ENCODE measurements around the gene RHOD.

RHOD gene

DNA sequence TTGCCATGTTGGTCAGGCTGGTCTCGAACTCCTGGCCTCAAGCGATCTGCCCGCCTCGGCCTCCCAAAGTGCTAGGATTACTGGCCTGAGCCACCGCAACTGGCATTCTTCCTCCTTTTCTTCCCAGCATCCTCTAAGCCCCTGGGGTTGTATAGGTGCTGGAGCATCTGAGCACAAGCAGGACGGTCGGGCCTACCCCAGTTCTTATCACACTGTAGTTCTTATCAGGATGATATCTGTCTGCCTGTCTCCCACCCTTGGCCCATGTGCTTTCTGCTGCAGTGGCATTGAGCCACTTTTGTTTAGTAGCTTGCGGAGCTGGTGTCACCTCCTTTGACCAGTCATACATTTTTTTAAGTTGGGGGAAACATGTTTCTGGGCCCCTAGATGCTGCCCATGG is 1.9 kb downstream of the RHOD start:
- Histone ChIP-seq H3K9me3 (ENCODE audit: control insufficient read depth, low read length) (no peaks in the 10 kb centered on the region), H3K4me3 (ENCODE audit: insufficient read depth, low read depth, low read length) (no peak overlapping the region), H3K4me1 (ENCODE audit: control insufficient read depth, insufficient read depth, low read length) (no peaks in the 10 kb centered on the region), H3K36me3 (ENCODE audit: control insufficient read depth, insufficient read depth, low read length) (no peaks in the 10 kb centered on the region), H3K27ac (ENCODE audit: insufficient read depth, low read depth, low read length, poor library complexity, severe bottlenecking) (no peak overlapping the region), H3K27me3 (ENCODE audit: control insufficient read depth, insufficient read depth, low read length, poor library complexity, severe bottlenecking) (peaks cover 27% of the 10 kb centered on the region)
- WGBS, 2 experiments = 87 to 91% methylated on average over 8 of the region's 8 CpGs

DNA sequence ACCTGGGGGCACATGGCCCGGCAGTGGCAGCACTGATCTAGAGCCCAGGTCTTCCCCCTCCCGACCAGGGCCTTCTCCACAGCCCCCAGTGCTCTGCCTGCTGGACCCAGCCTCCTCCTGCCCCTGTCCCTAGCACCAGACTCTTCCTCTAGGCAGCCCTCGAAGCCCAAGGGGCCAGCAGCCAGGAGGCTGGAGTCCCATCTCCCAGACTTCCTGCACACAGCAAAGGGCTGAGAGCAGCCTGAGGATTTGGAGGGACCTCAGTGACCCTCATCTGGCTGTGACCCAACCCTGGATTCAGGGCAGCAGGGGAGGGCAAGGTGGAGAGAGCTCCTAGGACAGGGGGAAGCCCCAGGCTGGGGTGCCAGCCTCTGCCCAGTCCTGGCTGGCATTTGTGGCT is 3.0 kb downstream of the RHOD start:
- Histone ChIP-seq H3K27me3 (ENCODE audit: control insufficient read depth, insufficient read depth, low read length, poor library complexity, severe bottlenecking) (peaks cover 27% of the 10 kb centered on the region), H3K4me3 (ENCODE audit: insufficient read depth, low read depth, low read length) (no peak overlapping the region), H3K9me3 (ENCODE audit: control insufficient read depth, low read length) (no peaks in the 10 kb centered on the region), H3K36me3 (ENCODE audit: control insufficient read depth, insufficient read depth, low read length) (no peaks in the 10 kb centered on the region), H3K4me1 (ENCODE audit: control insufficient read depth, insufficient read depth, low read length) (no peaks in the 10 kb centered on the region), H3K27ac (ENCODE audit: insufficient read depth, low read depth, low read length, poor library complexity, severe bottlenecking) (no peak overlapping the region)
- 87 to 92% methylated on average over 3 of the region's 3 CpGs for WGBS, 2 experiments

DNA sequence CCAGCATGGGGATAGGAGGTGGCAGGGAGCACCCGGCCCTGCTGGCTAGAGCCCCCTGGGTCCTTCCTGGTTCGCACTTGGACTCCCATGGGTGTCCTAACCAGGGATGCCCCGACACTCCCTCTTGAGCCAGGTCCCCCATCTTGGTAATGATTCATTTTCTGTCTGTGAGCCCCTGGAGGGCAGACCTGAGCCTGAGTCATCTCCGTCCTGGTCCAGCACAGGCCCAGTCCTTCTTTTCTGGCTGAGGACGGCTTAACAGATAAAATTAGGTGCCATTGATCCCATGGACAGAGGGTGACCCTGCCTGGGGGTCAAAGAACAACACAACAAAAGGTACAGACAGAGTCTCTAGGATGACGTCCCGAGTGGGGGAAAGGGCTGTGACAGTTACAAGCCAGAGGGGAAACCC is 3.5 kb downstream of the RHOD start:
- H3K36me3 ChIP-seq (ENCODE audit: control insufficient read depth, insufficient read depth, low read length) = no peaks in the 10 kb centered on the region
- H3K27me3 ChIP-seq (ENCODE audit: control insufficient read depth, insufficient read depth, low read length, poor library complexity, severe bottlenecking) = peaks cover 27% of the 10 kb centered on the region
- H3K4me1 ChIP-seq (ENCODE audit: control insufficient read depth, insufficient read depth, low read length) = no peaks in the 10 kb centered on the region
- WGBS, 2 experiments = 87 to 89% methylated on average over 7 of the region's 7 CpGs
- H3K27ac ChIP-seq (ENCODE audit: insufficient read depth, low read depth, low read length, poor library complexity, severe bottlenecking) = no peak overlapping the region
- no peaks in the 10 kb centered on the region for H3K9me3 ChIP-seq (ENCODE audit: control insufficient read depth, low read length)
- H3K4me3 ChIP-seq (ENCODE audit: insufficient read depth, low read depth, low read length) = no peak overlapping the region

DNA sequence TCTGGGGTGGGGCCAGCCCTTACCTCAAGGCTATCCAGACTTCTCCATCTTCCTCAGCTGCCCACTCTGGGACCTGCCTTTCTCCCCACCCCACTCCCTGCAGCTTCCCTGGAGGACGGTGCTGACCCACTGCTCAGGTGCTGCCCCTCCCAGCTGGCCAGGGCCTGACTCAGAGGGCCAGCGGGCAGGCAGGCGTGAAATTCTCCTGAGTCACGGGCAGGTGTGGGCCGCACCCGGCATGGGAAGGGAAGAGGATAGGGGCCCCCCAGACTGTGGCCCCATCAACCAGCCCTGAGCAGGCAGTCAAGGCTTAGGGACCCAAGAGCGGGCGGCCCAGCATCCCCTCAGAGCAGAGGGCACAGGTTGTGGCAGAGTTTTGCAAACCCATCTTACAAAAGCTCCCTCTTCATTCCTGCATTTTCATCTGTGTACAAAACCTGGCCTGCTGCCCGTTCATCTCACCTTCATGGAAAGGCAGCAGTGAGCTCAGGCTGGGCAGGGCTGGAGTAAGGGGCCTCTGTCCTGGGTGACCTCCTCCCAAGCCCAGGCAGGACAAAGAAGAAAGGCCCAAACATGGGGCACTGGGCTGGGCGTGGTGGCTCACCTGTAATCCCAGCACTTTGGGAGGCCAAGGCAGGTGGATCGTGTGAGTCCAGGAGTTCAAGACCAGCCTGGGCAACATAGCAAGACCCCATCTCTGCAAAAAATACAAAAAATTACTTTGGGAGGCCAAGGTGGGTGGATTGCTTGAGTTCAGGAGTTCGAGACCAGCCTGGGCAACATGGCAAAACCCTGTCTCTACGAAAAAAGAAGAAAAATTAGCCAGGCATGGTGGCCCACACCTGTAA is 6.1 kb downstream of the RHOD start:
- H3K27ac ChIP-seq (ENCODE audit: insufficient read depth, low read depth, low read length, poor library complexity, severe bottlenecking) = no peak overlapping the region
- no peaks in the 10 kb centered on the region for H3K4me1 ChIP-seq (ENCODE audit: control insufficient read depth, insufficient read depth, low read length)
- 91% methylated on average over 13 of the region's 13 CpGs for WGBS, 2 experiments
- H3K27me3 ChIP-seq (ENCODE audit: control insufficient read depth, insufficient read depth, low read length, poor library complexity, severe bottlenecking) = peaks cover under 1% of the 10 kb centered on the region
- no peaks in the 10 kb centered on the region for H3K36me3 ChIP-seq (ENCODE audit: control insufficient read depth, insufficient read depth, low read length)
- H3K9me3 ChIP-seq (ENCODE audit: control insufficient read depth, low read length) = no peaks in the 10 kb centered on the region
- no peak overlapping the region for H3K4me3 ChIP-seq (ENCODE audit: insufficient read depth, low read depth, low read length)

DNA sequence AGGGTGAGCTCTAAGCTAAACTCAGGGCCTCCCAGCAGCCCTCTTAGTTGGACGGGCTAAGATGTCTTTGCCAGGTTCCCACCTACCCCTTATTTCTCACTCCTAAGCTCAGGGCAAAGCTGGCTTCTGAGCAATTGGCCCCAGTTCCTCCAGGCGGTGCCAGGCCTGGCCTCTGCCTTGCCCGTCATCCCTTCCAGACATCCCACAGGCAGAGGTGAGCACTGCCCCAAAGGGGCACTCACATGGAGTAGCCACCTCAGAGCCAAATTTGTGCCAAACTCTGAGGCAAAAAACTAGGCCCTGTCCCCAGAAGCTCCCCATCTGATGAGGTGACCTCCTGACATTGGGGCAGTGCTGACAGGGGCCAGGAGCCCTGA is 9.7 kb downstream of the RHOD start:
- 92 to 97% methylated on average over 3 of the region's 3 CpGs for WGBS, 2 experiments
- H3K27ac ChIP-seq (ENCODE audit: insufficient read depth, low read depth, low read length, poor library complexity, severe bottlenecking) = no peak overlapping the region

DNA sequence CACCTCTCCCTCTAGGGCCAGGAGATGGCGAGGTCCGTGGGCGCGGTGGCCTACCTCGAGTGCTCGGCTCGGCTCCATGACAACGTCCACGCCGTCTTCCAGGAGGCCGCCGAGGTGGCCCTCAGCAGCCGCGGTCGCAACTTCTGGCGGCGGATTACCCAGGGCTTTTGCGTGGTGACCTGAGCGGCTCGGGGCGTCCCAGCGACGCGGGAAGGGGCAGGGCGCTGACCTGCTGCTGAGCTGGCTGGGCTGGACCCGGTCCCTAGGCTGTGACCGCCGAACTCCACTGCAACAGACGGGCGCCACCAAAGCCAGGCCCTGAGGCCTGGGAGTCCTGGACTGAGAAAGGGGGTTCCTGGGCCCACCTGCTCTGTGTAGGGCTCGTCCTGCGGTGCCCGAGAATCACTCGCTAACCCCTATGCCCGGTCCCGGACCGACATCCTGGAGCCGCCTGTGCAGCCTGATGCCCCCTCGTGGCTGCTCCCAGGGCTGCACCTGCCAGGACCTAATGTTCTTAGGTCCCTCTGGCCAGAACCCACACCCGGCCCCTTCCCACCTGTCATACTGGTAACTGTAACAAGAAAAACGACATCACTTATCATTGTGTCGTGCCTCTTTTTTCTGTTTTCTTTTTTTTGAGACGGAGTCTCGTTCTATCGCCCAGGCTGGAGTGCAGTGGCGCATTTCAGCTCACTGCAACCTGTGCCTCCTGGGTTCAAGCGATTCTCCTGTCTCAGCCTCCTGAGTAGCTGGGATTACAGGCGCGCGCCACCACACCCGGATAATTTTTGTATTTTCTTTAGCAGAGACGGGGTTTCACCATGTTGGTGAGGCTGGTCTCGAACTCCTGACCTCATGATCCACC is 15.0 kb downstream of the RHOD start:
- Histone ChIP-seq H3K36me3 (ENCODE audit: control insufficient read depth, insufficient read depth, low read length) (no peaks in the 10 kb centered on the region), H3K9me3 (ENCODE audit: control insufficient read depth, low read length) (no peaks in the 10 kb centered on the region), H3K4me1 (ENCODE audit: control insufficient read depth, insufficient read depth, low read length) (no peaks in the 10 kb centered on the region), H3K27me3 (ENCODE audit: control insufficient read depth, insufficient read depth, low read length, poor library complexity, severe bottlenecking) (no peaks in the 10 kb centered on the region), H3K27ac (ENCODE audit: insufficient read depth, low read depth, low read length, poor library complexity, severe bottlenecking) (no peak overlapping the region), H3K4me3 (ENCODE audit: insufficient read depth, low read depth, low read length) (peak overlapping the region; percentile 14)
- 62 to 68% methylated on average over 53 of the region's 53 CpGs for WGBS, 2 experiments

More for the DNA sequence above, 9.7 kb downstream of the RHOD start:
- Histone ChIP-seq H3K36me3 (ENCODE audit: control insufficient read depth, insufficient read depth, low read length) (no peaks in the 10 kb centered on the region), H3K4me3 (ENCODE audit: insufficient read depth, low read depth, low read length) (no peak overlapping the region), H3K9me3 (ENCODE audit: control insufficient read depth, low read length) (no peaks in the 10 kb centered on the region), H3K27me3 (ENCODE audit: control insufficient read depth, insufficient read depth, low read length, poor library complexity, severe bottlenecking) (no peaks in the 10 kb centered on the region), H3K4me1 (ENCODE audit: control insufficient read depth, insufficient read depth, low read length) (no peaks in the 10 kb centered on the region)

DNA sequence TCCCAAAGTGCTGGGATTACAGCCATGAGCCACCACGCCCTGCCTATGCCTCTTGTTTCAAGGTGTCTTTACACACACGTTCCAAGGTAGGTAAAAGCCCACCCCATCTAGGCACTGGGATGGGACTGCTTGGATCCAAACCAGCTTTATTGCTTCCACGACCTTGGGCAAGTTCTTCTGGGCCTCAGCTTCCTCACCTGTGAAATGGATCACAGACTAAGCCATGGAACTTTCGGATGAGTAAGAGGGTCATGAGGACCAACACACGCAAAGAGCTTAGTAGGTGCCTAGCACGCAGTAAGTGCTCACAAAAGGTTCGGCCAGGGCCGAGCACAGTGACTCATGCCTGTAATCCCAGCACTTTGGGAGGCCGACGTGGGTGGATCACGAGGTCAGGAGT is 15.6 kb downstream of the RHOD start:
- Histone ChIP-seq H3K4me3 (ENCODE audit: insufficient read depth, low read depth, low read length) (no peak overlapping the region), H3K27me3 (ENCODE audit: control insufficient read depth, insufficient read depth, low read length, poor library complexity, severe bottlenecking) (no peaks in the 10 kb centered on the region), H3K9me3 (ENCODE audit: control insufficient read depth, low read length) (no peaks in the 10 kb centered on the region), H3K4me1 (ENCODE audit: control insufficient read depth, insufficient read depth, low read length) (no peaks in the 10 kb centered on the region), H3K36me3 (ENCODE audit: control insufficient read depth, insufficient read depth, low read length) (no peaks in the 10 kb centered on the region), H3K27ac (ENCODE audit: insufficient read depth, low read depth, low read length, poor library complexity, severe bottlenecking) (no peak overlapping the region)
- 93% methylated on average over 11 of the region's 11 CpGs for WGBS, 2 experiments

DNA sequence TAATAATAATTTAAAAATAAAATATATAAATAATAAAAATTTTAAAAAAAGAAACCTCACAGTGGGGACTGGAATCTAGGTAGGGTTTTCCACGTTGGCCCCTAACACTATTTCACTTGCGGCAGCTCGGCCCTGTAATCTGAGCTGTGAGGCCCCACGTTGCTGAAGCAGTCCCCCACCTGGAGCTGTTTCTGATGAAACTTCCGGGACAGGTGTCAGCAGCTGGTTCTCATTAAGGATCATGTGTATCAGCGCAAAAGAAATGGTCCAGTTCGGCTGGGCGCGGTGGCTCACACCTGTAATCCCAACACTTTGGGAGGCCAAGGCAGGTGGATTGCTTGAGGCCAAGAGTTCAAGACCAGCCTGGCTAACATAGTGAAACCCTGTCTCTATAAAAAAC is 17.3 kb downstream of the RHOD start:
- no peaks in the 10 kb centered on the region for H3K36me3 ChIP-seq (ENCODE audit: control insufficient read depth, insufficient read depth, low read length)
- no peak overlapping the region for H3K27ac ChIP-seq (ENCODE audit: insufficient read depth, low read depth, low read length, poor library complexity, severe bottlenecking)
- no peak overlapping the region for H3K4me3 ChIP-seq (ENCODE audit: insufficient read depth, low read depth, low read length)
- no peaks in the 10 kb centered on the region for H3K9me3 ChIP-seq (ENCODE audit: control insufficient read depth, low read length)
- H3K27me3 ChIP-seq (ENCODE audit: control insufficient read depth, insufficient read depth, low read length, poor library complexity, severe bottlenecking) = no peaks in the 10 kb centered on the region
- H3K4me1 ChIP-seq (ENCODE audit: control insufficient read depth, insufficient read depth, low read length) = peaks cover 6% of the 10 kb centered on the region
- 88 to 89% methylated on average over 9 of the region's 9 CpGs for WGBS, 2 experiments

DNA sequence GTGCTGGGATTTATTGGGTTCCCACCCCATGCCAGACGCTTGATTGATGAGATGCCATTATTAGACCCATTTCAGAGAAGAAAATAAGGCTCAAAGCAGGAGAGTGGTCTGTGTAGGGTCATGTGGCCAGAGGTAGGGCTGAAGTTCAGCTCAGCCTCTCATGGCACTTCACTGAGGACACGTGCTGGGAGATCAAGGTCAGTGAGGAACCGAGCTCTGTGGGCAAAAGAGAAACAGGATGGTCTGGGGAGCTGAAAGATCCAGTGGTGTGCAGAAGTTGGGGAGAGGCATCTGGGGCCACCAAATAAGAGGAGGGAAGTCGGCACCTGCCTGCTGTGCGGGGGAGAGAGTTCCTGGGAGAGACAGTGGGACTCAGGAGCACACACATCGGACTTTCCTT is 19.6 kb downstream of the RHOD start:
- H3K4me3 ChIP-seq (ENCODE audit: insufficient read depth, low read depth, low read length) = no peak overlapping the region
- H3K9me3 ChIP-seq (ENCODE audit: control insufficient read depth, low read length) = no peaks in the 10 kb centered on the region
- WGBS, 2 experiments = 91% methylated on average over 6 of the region's 6 CpGs
- H3K4me1 ChIP-seq (ENCODE audit: control insufficient read depth, insufficient read depth, low read length) = peaks cover 6% of the 10 kb centered on the region
- no peaks in the 10 kb centered on the region for H3K36me3 ChIP-seq (ENCODE audit: control insufficient read depth, insufficient read depth, low read length)
- H3K27ac ChIP-seq (ENCODE audit: insufficient read depth, low read depth, low read length, poor library complexity, severe bottlenecking) = no peak overlapping the region
- H3K27me3 ChIP-seq (ENCODE audit: control insufficient read depth, insufficient read depth, low read length, poor library complexity, severe bottlenecking) = no peaks in the 10 kb centered on the region

DNA sequence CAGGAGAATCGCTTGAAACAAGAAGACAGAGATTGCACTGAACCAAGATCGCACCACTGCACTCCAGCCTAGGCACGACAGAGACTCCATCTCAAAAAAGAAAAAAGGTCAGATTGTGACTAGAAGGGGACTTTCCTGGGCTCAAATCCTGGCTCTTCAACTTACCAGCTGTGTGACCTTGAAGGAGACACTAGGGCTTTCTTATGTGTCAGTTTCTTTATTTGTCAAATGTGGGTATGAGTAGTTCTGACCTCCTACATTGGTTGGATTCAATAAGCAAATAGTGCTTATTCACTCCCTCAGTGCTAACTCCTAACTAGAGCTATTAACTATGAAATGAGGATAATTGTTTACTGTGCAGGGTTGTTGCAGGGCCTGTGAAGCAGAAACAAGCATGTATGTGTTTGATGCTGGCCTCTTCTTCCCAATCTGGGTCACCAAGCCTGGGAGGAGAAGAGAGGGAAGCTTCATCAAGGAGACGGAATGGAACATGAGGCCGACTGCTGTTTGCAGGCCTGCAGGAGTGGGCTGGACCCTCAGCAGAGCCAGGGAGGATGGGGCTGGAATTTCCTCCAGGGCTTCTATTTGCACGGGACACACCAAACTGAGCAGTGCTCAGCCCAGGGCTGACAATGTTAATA is 22.5 kb downstream of the RHOD start:
- no peak overlapping the region for H3K27ac ChIP-seq (ENCODE audit: insufficient read depth, low read depth, low read length, poor library complexity, severe bottlenecking)
- peaks cover 11% of the 10 kb centered on the region for H3K4me1 ChIP-seq (ENCODE audit: control insufficient read depth, insufficient read depth, low read length)
- H3K36me3 ChIP-seq (ENCODE audit: control insufficient read depth, insufficient read depth, low read length) = no peaks in the 10 kb centered on the region
- no peaks in the 10 kb centered on the region for H3K27me3 ChIP-seq (ENCODE audit: control insufficient read depth, insufficient read depth, low read length, poor library complexity, severe bottlenecking)
- no peak overlapping the region for H3K4me3 ChIP-seq (ENCODE audit: insufficient read depth, low read depth, low read length)
- 91 to 94% methylated on average over 6 of the region's 6 CpGs for WGBS, 2 experiments
- H3K9me3 ChIP-seq (ENCODE audit: control insufficient read depth, low read length) = no peaks in the 10 kb centered on the region

All from ectodermal cell (in vitro differentiated cells).